Parathyroid adenoma (tissue), 2 donors: Measurements from ENCODE around the gene SOCS1.

ENCODE experiments used
- H2AFZ ChIP-seq: fragments of 300-600 bp; sonication (generic); one replicate; pipeline ENCODE4 v1.7.0; 2017; ENCODE audit warnings: antibody characterized with exemption, mild to moderate bottlenecking
- H3K27ac ChIP-seq: fragments of 300-600 bp; sonication (generic); one replicate; pipeline ENCODE4 v1.7.0; 2017
- H3K27me3 ChIP-seq: fragments of 300-600 bp; sonication (generic); one replicate; pipeline ENCODE4 v1.7.0; 2017; ENCODE audit warnings: low read length; ENCODE audit not compliant: control insufficient read depth, insufficient read depth
- H3K36me3 ChIP-seq: fragments of 300-600 bp; sonication (generic); one replicate; pipeline ENCODE4 v1.7.0; 2017; ENCODE audit warnings: low read length; ENCODE audit not compliant: control insufficient read depth, insufficient read depth
- H3K4me1 ChIP-seq: fragments of 300-600 bp; sonication (generic); one replicate; pipeline ENCODE4 v1.7.0; 2017; ENCODE audit warnings: control low read depth
- H3K4me2 ChIP-seq: fragments of 300-600 bp; sonication (generic); one replicate; pipeline ENCODE4 v1.7.0; 2017; ENCODE audit warnings: low read length
- H3K4me3 ChIP-seq: fragments of 300-600 bp; sonication (generic); one replicate; pipeline ENCODE4 v1.7.0; 2017; ENCODE audit warnings: low read depth, low read length
- H3K79me2 ChIP-seq: fragments of 300-600 bp; sonication (generic); one replicate; pipeline ENCODE4 v1.7.0; 2017; ENCODE audit warnings: control low read depth
- H3K9ac ChIP-seq: fragments of 300-600 bp; sonication (generic); one replicate; pipeline ENCODE4 v1.7.0; 2017; ENCODE audit warnings: mild to moderate bottlenecking
- H3K9me3 ChIP-seq: fragments of 300-600 bp; sonication (generic); one replicate; pipeline ENCODE4 v1.7.0; 2017; ENCODE audit warnings: low read length; ENCODE audit not compliant: control insufficient read depth
- CTCF ChIP-seq: fragments of 300-600 bp; sonication (generic); IDR thresholded peaks from one replicate; pipeline ENCODE4 v1.7.0; 2017; ENCODE audit warnings: antibody characterized with exemption, mild to moderate bottlenecking
- donor health status: primary hyperparathyroidism.

Gene SOCS1

GRCh38 chr16:11211977-11212797 lies 43.8 kb downstream of the SOCS1 start:
- no peak for TF ChIP-seq CTCF
- H3K9ac ChIP-seq: no peak overlapping the region
- no peaks in the 10 kb centered on the region for H3K27me3 ChIP-seq
- no peak overlapping the region for H3K4me2 ChIP-seq
- H3K27ac ChIP-seq: no peak overlapping the region
- H3K36me3 ChIP-seq: no peaks in the 10 kb centered on the region
- H3K4me3 ChIP-seq: no peak overlapping the region
- no peak overlapping the region for H2AFZ ChIP-seq
- H3K4me1 ChIP-seq: no peaks in the 10 kb centered on the region
- no peaks in the 10 kb centered on the region for H3K9me3 ChIP-seq
- H3K79me2 ChIP-seq: no peaks in the 10 kb centered on the region

- Histone ChIP-seq H3K9ac (no peak overlapping the region), H3K9me3 (no peaks in the 10 kb centered on the region), H3K4me1 (no peaks in the 10 kb centered on the region), H2AFZ (no peak overlapping the region), H3K27ac (no peak overlapping the region), H3K4me2 (no peak overlapping the region), H3K27me3 (no peaks in the 10 kb centered on the region), H3K36me3 (no peaks in the 10 kb centered on the region), H3K79me2 (no peaks in the 10 kb centered on the region), H3K4me3 (no peak overlapping the region)
- no peak for TF ChIP-seq CTCF
These were observed 44.7 kb downstream of the SOCS1 start for GRCh38 chr16:11211061-11211976.

GRCh38 chr16:11210260-11210659 lies 45.7 kb downstream of the SOCS1 start:
- Histone ChIP-seq H3K9ac (no peak overlapping the region), H3K4me3 (no peak overlapping the region), H3K9me3 (no peaks in the 10 kb centered on the region), H3K79me2 (no peaks in the 10 kb centered on the region), H3K36me3 (no peaks in the 10 kb centered on the region), H3K4me2 (no peak overlapping the region), H3K27ac (no peak overlapping the region), H3K4me1 (no peaks in the 10 kb centered on the region), H2AFZ (no peak overlapping the region), H3K27me3 (no peaks in the 10 kb centered on the region)
- TF ChIP-seq CTCF: no peak

GRCh38 chr16:11208916-11209665 lies 46.9 kb downstream of the SOCS1 start:
- no peaks in the 10 kb centered on the region for H3K27me3 ChIP-seq
- no peaks in the 10 kb centered on the region for H3K79me2 ChIP-seq
- H3K36me3 ChIP-seq: no peaks in the 10 kb centered on the region
- H3K27ac ChIP-seq: no peak overlapping the region
- no peaks in the 10 kb centered on the region for H3K9me3 ChIP-seq
- no peak overlapping the region for H3K9ac ChIP-seq
- H3K4me3 ChIP-seq: no peak overlapping the region
- H3K4me1 ChIP-seq: no peaks in the 10 kb centered on the region
- TF ChIP-seq CTCF: no peak
- H3K4me2 ChIP-seq: no peak overlapping the region
- H2AFZ ChIP-seq: no peak overlapping the region
